ENCODE results near the gene BAIAP2.

BAIAP2 gene

GRCh38 chr17:81086789-81087551, 52.0 kb downstream of the BAIAP2 start:
- no peak for TF ChIP-seq Cebpa-rat (IDR thresholded peaks at IDR 0.05)
- Histone ChIP-seq H3K4me2 (peak overlapping the region; percentile 18; the same call in 1 of the 2 replicates), H3K9me3 (no peaks in the 10 kb centered on the region), H3K4me3 (no peak overlapping the region), H3K27me3 (peaks cover 88% of the 10 kb centered on the region), H3K27ac (no peak overlapping the region), H3K36me3 (no peaks in the 10 kb centered on the region), H3K4me1 (peaks cover 55% of the 10 kb centered on the region), H4K20me1 (peaks cover 94% of the 10 kb centered on the region), H3K9ac (no peak overlapping the region)

GRCh38 chr17:81090361-81091136, 55.6 kb downstream of the BAIAP2 start:
- H3K4me3 ChIP-seq, result no peak overlapping the region
- H3K4me2 ChIP-seq, result peak overlapping the region; percentile 63
- no peaks in the 10 kb centered on the region for H3K36me3 ChIP-seq

GRCh38 chr17:81091154-81091553, 56.2 kb downstream of the BAIAP2 start:
- H3K4me1 ChIP-seq, result peaks cover 50% of the 10 kb centered on the region
- no peak overlapping the region for H3K27ac ChIP-seq
- no peak overlapping the region for H3K4me2 ChIP-seq
- H3K9ac ChIP-seq, result no peak overlapping the region
- no peaks in the 10 kb centered on the region for H3K36me3 ChIP-seq
- no peak for TF ChIP-seq Cebpa-rat (IDR thresholded peaks at IDR 0.05)
- H3K4me3 ChIP-seq, result no peak overlapping the region
- H4K20me1 ChIP-seq, result peaks cover 96% of the 10 kb centered on the region
- H3K9me3 ChIP-seq, result no peaks in the 10 kb centered on the region
- H3K27me3 ChIP-seq, result peaks cover 87% of the 10 kb centered on the region

More at GRCh38 chr17:81090361-81091136, 55.6 kb downstream of the BAIAP2 start:
- Histone ChIP-seq H4K20me1 (peaks cover 94% of the 10 kb centered on the region), H3K27ac (no peak overlapping the region), H3K4me1 (peaks cover 44% of the 10 kb centered on the region), H3K9me3 (no peaks in the 10 kb centered on the region), H3K9ac (no peak overlapping the region), H3K27me3 (peaks cover 87% of the 10 kb centered on the region)
- TF ChIP-seq Cebpa-rat (IDR thresholded peaks at IDR 0.05), result no peak

GRCh38 chr17:81091774-81092517, 57.0 kb downstream of the BAIAP2 start:
- H3K27me3 ChIP-seq, result peaks cover 87% of the 10 kb centered on the region
- no peak for TF ChIP-seq Cebpa-rat (IDR thresholded peaks at IDR 0.05)
- H4K20me1 ChIP-seq, result peaks cover 96% of the 10 kb centered on the region
- no peak overlapping the region for H3K9ac ChIP-seq
- H3K4me3 ChIP-seq, result no peak overlapping the region
- H3K9me3 ChIP-seq, result no peaks in the 10 kb centered on the region
- H3K4me1 ChIP-seq, result peaks cover 58% of the 10 kb centered on the region
- H3K36me3 ChIP-seq, result no peaks in the 10 kb centered on the region
- no peak overlapping the region for H3K27ac ChIP-seq
- no peak overlapping the region for H3K4me2 ChIP-seq

- no peak for TF ChIP-seq Cebpa-rat (IDR thresholded peaks at IDR 0.05)
- no peaks in the 10 kb centered on the region for H3K36me3 ChIP-seq
- H3K4me2 ChIP-seq, result no peak overlapping the region
Observed at GRCh38 chr17:81092518-81093095, 57.7 kb downstream of the BAIAP2 start.

GRCh38 chr17:81093619-81094508, 58.9 kb downstream of the BAIAP2 start:
- peaks cover 88% of the 10 kb centered on the region for H4K20me1 ChIP-seq
- no peaks in the 10 kb centered on the region for H3K9me3 ChIP-seq
- H3K4me1 ChIP-seq, result peaks cover 63% of the 10 kb centered on the region
- no peak overlapping the region for H3K9ac ChIP-seq
- H3K27ac ChIP-seq, result no peak overlapping the region
- H3K4me2 ChIP-seq, result peak overlapping the region; percentile 84
- no peak overlapping the region for H3K4me3 ChIP-seq
- no peaks in the 10 kb centered on the region for H3K36me3 ChIP-seq
- TF ChIP-seq Cebpa-rat (IDR thresholded peaks at IDR 0.05), result no peak
- peaks cover 86% of the 10 kb centered on the region for H3K27me3 ChIP-seq

More at GRCh38 chr17:81092518-81093095, 57.7 kb downstream of the BAIAP2 start:
- Histone ChIP-seq H3K4me1 (peaks cover 58% of the 10 kb centered on the region), H3K27ac (no peak overlapping the region), H3K9me3 (no peaks in the 10 kb centered on the region), H4K20me1 (peaks cover 96% of the 10 kb centered on the region), H3K9ac (no peak overlapping the region), H3K4me3 (no peak overlapping the region), H3K27me3 (peaks cover 87% of the 10 kb centered on the region)

- H3K4me1 ChIP-seq, result peaks cover 56% of the 10 kb centered on the region
- H3K4me3 ChIP-seq, result peak overlapping the region; percentile 19; the same call in 1 of the 2 replicates
- H3K4me2 ChIP-seq, result peak overlapping the region; percentile 84
- peaks cover 85% of the 10 kb centered on the region for H3K27me3 ChIP-seq
- no peak overlapping the region for H3K27ac ChIP-seq
- H3K9me3 ChIP-seq, result no peaks in the 10 kb centered on the region
- TF ChIP-seq Cebpa-rat (IDR thresholded peaks at IDR 0.05), result no peak
- H3K36me3 ChIP-seq, result no peaks in the 10 kb centered on the region
- H4K20me1 ChIP-seq, result peaks cover 79% of the 10 kb centered on the region
- no peak overlapping the region for H3K9ac ChIP-seq
Observed at GRCh38 chr17:81094509-81095382, 59.8 kb downstream of the BAIAP2 start.

- H3K4me3 ChIP-seq, result peak overlapping the region; percentile 19; the same call in 1 of the 2 replicates
- H3K4me2 ChIP-seq, result peak overlapping the region; percentile 84
- TF ChIP-seq Cebpa-rat (IDR thresholded peaks at IDR 0.05), result no peak
- H4K20me1 ChIP-seq, result peaks cover 73% of the 10 kb centered on the region
- no peaks in the 10 kb centered on the region for H3K9me3 ChIP-seq
- peaks cover 49% of the 10 kb centered on the region for H3K4me1 ChIP-seq
- H3K36me3 ChIP-seq, result no peaks in the 10 kb centered on the region
- no peak overlapping the region for H3K9ac ChIP-seq
- no peak overlapping the region for H3K27ac ChIP-seq
- peaks cover 81% of the 10 kb centered on the region for H3K27me3 ChIP-seq
Observed at GRCh38 chr17:81095383-81095762, 60.4 kb downstream of the BAIAP2 start.
